K562 (cell line): ENCODE data around the gene TRIM49.
"Not testable (repeated sequence)": the region's sequence is repeated elsewhere in the genome, so short reads cannot be mapped to it uniquely, and the experiment has no call there.

ENCODE experiments used
- FOSL1 ChIP-seq: fragments of 200-800 bp; sonication (Bioruptor generic); conservative IDR thresholded peaks from 2 replicates; pipeline ENCODE4 v1.6.1; 2016; ENCODE audit warnings: missing genetic modification characterization, missing compliant biosample characterization
- RFX1 ChIP-seq: fragments of 450-650 bp; IDR thresholded peaks from 2 replicates; pipeline ENCODE4 v1.6.1; 2016; ENCODE audit warnings: mild to moderate bottlenecking, moderate library complexity
- YY1 ChIP-seq, 3 experiments: IDR thresholded peaks; 2 replicates each; pipeline ENCODE4 v1.6.1; 2011; ENCODE audit warnings: low read length in 2 of 3, mild to moderate bottlenecking in 2 of 3, moderate library complexity in 2 of 3, borderline replicate concordance in 1 of 3, control low read depth in 1 of 3, low read depth in 1 of 3; ENCODE audit not compliant: insufficient read depth in 3 of 3, insufficient replicate concordance in 2 of 3, control insufficient read depth in 1 of 3, insufficient read length in 1 of 3; ENCODE audit errors: extremely low read depth in 1 of 3
- TF ChIP-seq, protein P1 (sequence below), 3 experiments: IDR thresholded peaks in 2 of 3; conservative IDR thresholded peaks in 1 of 3; 2 replicates each; pipeline ENCODE4 v1.5.1; 2011 to 2012; ENCODE audit warnings: low read length in 3 of 3, mild to moderate bottlenecking in 3 of 3, control low read depth in 2 of 3, improper control_type of control experiment in 1 of 3, inconsistent platforms in 1 of 3, low read depth in 1 of 3, mixed read lengths in 1 of 3, moderate library complexity in 1 of 3; ENCODE audit not compliant: insufficient read depth in 2 of 3
- TF ChIP-seq, protein P2 (sequence below), 2 experiments: fragments of 450-650 bp; IDR thresholded peaks; 2 replicates each; pipeline ENCODE4 v1.6.1; 2018; ENCODE audit warnings: mild to moderate bottlenecking in 2 of 2, low read depth in 1 of 2; ENCODE audit not compliant: partially characterized antibody in 2 of 2

DNA sequence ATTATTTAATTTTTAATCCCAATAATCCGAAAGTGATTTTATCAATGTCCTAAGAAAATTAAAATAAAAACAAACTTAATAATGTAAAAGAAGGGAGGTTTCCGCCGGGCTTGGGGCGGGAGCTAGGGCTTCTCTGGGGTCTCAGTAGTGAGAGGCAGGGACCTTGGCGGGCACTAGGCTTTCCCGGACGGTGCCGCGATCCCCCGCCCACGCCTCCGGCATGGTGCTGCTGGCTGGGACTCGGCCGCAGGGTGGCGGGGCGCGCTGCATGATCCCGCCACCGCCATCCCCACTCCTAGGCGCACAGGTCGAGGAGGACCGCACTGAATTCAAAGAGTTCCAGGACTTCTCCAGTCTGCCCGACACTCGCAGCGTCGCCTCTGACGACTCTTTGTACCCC lies 22.6 kb downstream of the TRIM49 start:
- TF ChIP-seq YY1 (IDR thresholded peaks at IDR 0.05; ENCODE audit: borderline replicate concordance in 1 of 3, control insufficient read depth in 1 of 3, extremely low read depth in 1 of 3, insufficient read depth in 3 of 3, insufficient read length in 1 of 3, insufficient replicate concordance in 2 of 3, low read depth in 1 of 3, low read length in 2 of 3); RFX1; FOSL1 (tag): not testable (repeated sequence)
- TF ChIP-seq, protein P1, sequence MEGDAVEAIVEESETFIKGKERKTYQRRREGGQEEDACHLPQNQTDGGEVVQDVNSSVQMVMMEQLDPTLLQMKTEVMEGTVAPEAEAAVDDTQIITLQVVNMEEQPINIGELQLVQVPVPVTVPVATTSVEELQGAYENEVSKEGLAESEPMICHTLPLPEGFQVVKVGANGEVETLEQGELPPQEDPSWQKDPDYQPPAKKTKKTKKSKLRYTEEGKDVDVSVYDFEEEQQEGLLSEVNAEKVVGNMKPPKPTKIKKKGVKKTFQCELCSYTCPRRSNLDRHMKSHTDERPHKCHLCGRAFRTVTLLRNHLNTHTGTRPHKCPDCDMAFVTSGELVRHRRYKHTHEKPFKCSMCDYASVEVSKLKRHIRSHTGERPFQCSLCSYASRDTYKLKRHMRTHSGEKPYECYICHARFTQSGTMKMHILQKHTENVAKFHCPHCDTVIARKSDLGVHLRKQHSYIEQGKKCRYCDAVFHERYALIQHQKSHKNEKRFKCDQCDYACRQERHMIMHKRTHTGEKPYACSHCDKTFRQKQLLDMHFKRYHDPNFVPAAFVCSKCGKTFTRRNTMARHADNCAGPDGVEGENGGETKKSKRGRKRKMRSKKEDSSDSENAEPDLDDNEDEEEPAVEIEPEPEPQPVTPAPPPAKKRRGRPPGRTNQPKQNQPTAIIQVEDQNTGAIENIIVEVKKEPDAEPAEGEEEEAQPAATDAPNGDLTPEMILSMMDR (IDR thresholded peaks at IDR 0.05 in 2 of 3, conservative IDR thresholded peaks at IDR 0.05 in 1 of 3; ENCODE audit: insufficient read depth in 2 of 3, low read depth in 1 of 3, low read length in 3 of 3), result not testable (repeated sequence)
- TF ChIP-seq, protein P2, sequence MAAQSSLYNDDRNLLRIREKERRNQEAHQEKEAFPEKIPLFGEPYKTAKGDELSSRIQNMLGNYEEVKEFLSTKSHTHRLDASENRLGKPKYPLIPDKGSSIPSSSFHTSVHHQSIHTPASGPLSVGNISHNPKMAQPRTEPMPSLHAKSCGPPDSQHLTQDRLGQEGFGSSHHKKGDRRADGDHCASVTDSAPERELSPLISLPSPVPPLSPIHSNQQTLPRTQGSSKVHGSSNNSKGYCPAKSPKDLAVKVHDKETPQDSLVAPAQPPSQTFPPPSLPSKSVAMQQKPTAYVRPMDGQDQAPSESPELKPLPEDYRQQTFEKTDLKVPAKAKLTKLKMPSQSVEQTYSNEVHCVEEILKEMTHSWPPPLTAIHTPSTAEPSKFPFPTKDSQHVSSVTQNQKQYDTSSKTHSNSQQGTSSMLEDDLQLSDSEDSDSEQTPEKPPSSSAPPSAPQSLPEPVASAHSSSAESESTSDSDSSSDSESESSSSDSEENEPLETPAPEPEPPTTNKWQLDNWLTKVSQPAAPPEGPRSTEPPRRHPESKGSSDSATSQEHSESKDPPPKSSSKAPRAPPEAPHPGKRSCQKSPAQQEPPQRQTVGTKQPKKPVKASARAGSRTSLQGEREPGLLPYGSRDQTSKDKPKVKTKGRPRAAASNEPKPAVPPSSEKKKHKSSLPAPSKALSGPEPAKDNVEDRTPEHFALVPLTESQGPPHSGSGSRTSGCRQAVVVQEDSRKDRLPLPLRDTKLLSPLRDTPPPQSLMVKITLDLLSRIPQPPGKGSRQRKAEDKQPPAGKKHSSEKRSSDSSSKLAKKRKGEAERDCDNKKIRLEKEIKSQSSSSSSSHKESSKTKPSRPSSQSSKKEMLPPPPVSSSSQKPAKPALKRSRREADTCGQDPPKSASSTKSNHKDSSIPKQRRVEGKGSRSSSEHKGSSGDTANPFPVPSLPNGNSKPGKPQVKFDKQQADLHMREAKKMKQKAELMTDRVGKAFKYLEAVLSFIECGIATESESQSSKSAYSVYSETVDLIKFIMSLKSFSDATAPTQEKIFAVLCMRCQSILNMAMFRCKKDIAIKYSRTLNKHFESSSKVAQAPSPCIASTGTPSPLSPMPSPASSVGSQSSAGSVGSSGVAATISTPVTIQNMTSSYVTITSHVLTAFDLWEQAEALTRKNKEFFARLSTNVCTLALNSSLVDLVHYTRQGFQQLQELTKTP (IDR thresholded peaks at IDR 0.05; ENCODE audit: low read depth in 1 of 2, partially characterized antibody in 2 of 2), result not testable (repeated sequence)
